HEK293 (cell line): ENCODE measurements around the gene CRYZL1.

Experiments
- ATF2 ChIP-seq: fragments of 450-650 bp; formaldehyde crosslinking; IDR thresholded peaks from 2 replicates; pipeline ENCODE4 v1.5.1; 2016; ENCODE audit warnings: missing biosample characterization, missing genetic modification characterization, low read depth
- CTCF ChIP-seq: fragments of 450-650 bp; formaldehyde crosslinking; IDR thresholded peaks from 2 replicates; pipeline ENCODE4 v1.5.1; 2016; ENCODE audit warnings: missing biosample characterization, missing genetic modification characterization

DNA sequence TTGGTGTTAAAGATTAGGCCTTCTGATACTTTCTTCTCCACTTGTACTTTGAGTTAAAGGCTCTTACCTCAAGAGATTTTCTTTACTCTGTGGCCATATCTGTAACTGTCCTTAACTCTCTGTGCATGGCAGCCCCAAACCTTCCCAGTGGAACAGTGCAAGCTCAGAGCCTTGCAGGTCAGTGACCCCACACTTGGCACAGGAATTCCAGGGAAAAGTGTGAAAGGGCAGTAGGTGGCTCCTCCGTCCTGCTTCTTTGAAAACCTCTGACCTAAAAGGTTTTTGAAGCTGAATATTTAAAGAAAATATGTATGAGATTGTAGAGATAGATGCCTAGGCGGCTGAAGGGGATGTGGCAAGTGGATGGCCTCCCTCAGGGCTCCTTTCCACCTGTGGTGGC lies 27.1 kb upstream of the CRYZL1 start:
- TF ChIP-seq CTCF (tag by site-specific recombination) (no peak), ATF2 (tag by site-specific recombination) (no peak)
